HEK293 (cell line): ENCODE data around the gene DFFA.

Experiments
- CTCF ChIA-PET: fragments of 350-600 bp; formaldehyde crosslinking; extraction: SDS; loops from one replicate; lab custom pipeline; 2021; ENCODE audit warnings: antibody characterized with exemption; lab: Yijun Ruan, JAX
- POLR2A ChIA-PET: fragments of 300-600 bp; formaldehyde crosslinking; extraction: SDS; loops from one replicate; lab custom pipeline; 2020; ENCODE audit warnings: antibody characterized with exemption, inconsistent platforms; lab: Yijun Ruan, JAX
- H3K27ac ChIP-seq: fragments of 200-500 bp; sonication (Bioruptor generic); 2 replicates; pipeline ENCODE4 v1.5.1; 2014; ENCODE audit warnings: low read depth, low read length, control low read depth, inconsistent platforms; ENCODE audit errors: extremely low read depth
- H3K36me3 ChIP-seq, 2 experiments: fragments of 200-500 bp in 1 of 2; sonication (Bioruptor generic) in 1 of 2; 1 replicate in 1 of 2; 2 replicates in 1 of 2; pipeline ENCODE4 v1.5.1; 2014 to 2017; ENCODE audit warnings: inconsistent platforms in 2 of 2, low read length in 2 of 2; ENCODE audit not compliant: control insufficient read depth in 2 of 2, insufficient read depth in 1 of 2
- H3K4me1 ChIP-seq: fragments of 200-500 bp; sonication (Bioruptor generic); 2 replicates; pipeline ENCODE4 v1.5.1; 2014; ENCODE audit warnings: mild to moderate bottlenecking, low read length, inconsistent platforms; ENCODE audit not compliant: control insufficient read depth, insufficient read depth
- H3K4me3 ChIP-seq: 2 replicates; pipeline ENCODE4 v1.5.1; 2011; ENCODE audit warnings: low read depth, mild to moderate bottlenecking, control low read depth, low read length, moderate library complexity
- H3K9me3 ChIP-seq: fragments of 200-500 bp; sonication (Bioruptor generic); 2 replicates; pipeline ENCODE4 v1.5.1; 2014; ENCODE audit warnings: low read depth, low read length, inconsistent platforms; ENCODE audit not compliant: control insufficient read depth, insufficient read depth
- EGR2 ChIP-seq: fragments of 450-650 bp; formaldehyde crosslinking; IDR thresholded peaks from 2 replicates; pipeline ENCODE4 v1.5.1; 2016; ENCODE audit warnings: low read depth, missing biosample characterization, missing genetic modification characterization
- IKZF3 ChIP-seq: fragments of 450-650 bp; IDR thresholded peaks from 2 replicates; pipeline ENCODE4 v1.5.0; 2018; ENCODE audit warnings: missing biosample characterization, mild to moderate bottlenecking, missing genetic modification characterization, moderate library complexity
- KLF10 ChIP-seq: fragments of 450-650 bp; IDR thresholded peaks from 2 replicates; pipeline ENCODE4 v1.5.1; 2018; ENCODE audit warnings: missing biosample characterization, mild to moderate bottlenecking, missing genetic modification characterization
- ZFHX2 ChIP-seq: fragments of 450-650 bp; formaldehyde crosslinking; conservative IDR thresholded peaks from 2 replicates; pipeline ENCODE4 v1.5.1; 2016; ENCODE audit warnings: missing biosample characterization, missing genetic modification characterization
- ZFP41 ChIP-seq: fragments of 450-650 bp; formaldehyde crosslinking; IDR thresholded peaks from 2 replicates; pipeline ENCODE4 v1.5.1; 2016; ENCODE audit warnings: missing biosample characterization, missing genetic modification characterization, borderline replicate concordance
- ZNF132 ChIP-seq: fragments of 450-650 bp; formaldehyde crosslinking; IDR thresholded peaks from 2 replicates; pipeline ENCODE4 v1.5.1; 2017; ENCODE audit warnings: missing biosample characterization, missing genetic modification characterization, borderline replicate concordance
- ZNF146 ChIP-seq: fragments of 450-650 bp; formaldehyde crosslinking; IDR thresholded peaks from 2 replicates; pipeline ENCODE4 v1.5.1; 2016; ENCODE audit warnings: missing biosample characterization, missing genetic modification characterization
- ZNF274 ChIP-seq, 2 experiments: fragments of 200-500 bp in 1 of 2; fragments of 450-650 bp in 1 of 2; sonication (Bioruptor generic) in 1 of 2; formaldehyde crosslinking in 1 of 2; IDR thresholded peaks; 2 replicates each; pipeline versions ENCODE4 v1.5.1 to v1.6.1; 2014 to 2016; ENCODE audit warnings: borderline replicate concordance in 1 of 2, inconsistent platforms in 1 of 2, low read length in 1 of 2, missing biosample characterization in 1 of 2, missing genetic modification characterization in 1 of 2
- ZNF391 ChIP-seq: fragments of 450-650 bp; formaldehyde crosslinking; IDR thresholded peaks from 2 replicates; pipeline ENCODE4 v1.5.1; 2016; ENCODE audit warnings: low read depth, missing biosample characterization, missing genetic modification characterization, borderline replicate concordance
- ZNF423 ChIP-seq: fragments of 450-650 bp; formaldehyde crosslinking; IDR thresholded peaks from 2 replicates; pipeline ENCODE4 v1.5.1; 2016; ENCODE audit warnings: missing biosample characterization, missing genetic modification characterization
- ZNF426 ChIP-seq: fragments of 450-650 bp; formaldehyde crosslinking; IDR thresholded peaks from 2 replicates; pipeline ENCODE4 v1.5.1; 2017; ENCODE audit warnings: missing biosample characterization, missing genetic modification characterization, mild to moderate bottlenecking, inconsistent platforms, moderate library complexity
- ZNF521 ChIP-seq: fragments of 450-650 bp; formaldehyde crosslinking; IDR thresholded peaks from 2 replicates; pipeline ENCODE4 v1.5.1; 2017; ENCODE audit warnings: missing biosample characterization, mild to moderate bottlenecking, missing genetic modification characterization
- ZNF548 ChIP-seq: fragments of 450-650 bp; formaldehyde crosslinking; IDR thresholded peaks from 2 replicates; pipeline ENCODE4 v1.5.1; 2016; ENCODE audit warnings: missing biosample characterization, missing genetic modification characterization
- ZNF561 ChIP-seq: fragments of 450-650 bp; IDR thresholded peaks from 2 replicates; pipeline ENCODE4 v1.5.1; 2018; ENCODE audit warnings: missing biosample characterization, missing genetic modification characterization, borderline replicate concordance
- ZNF585B ChIP-seq: fragments of 450-650 bp; formaldehyde crosslinking; IDR thresholded peaks from 2 replicates; pipeline ENCODE4 v1.5.1; 2016; ENCODE audit warnings: missing biosample characterization, missing genetic modification characterization
- ZNF621 ChIP-seq: fragments of 450-650 bp; formaldehyde crosslinking; IDR thresholded peaks from 2 replicates; pipeline ENCODE4 v1.5.1; 2017; ENCODE audit warnings: missing biosample characterization, missing genetic modification characterization
- ZNF747 ChIP-seq: fragments of 450-650 bp; formaldehyde crosslinking; IDR thresholded peaks from 2 replicates; pipeline ENCODE4 v1.5.1; 2016; ENCODE audit warnings: missing biosample characterization, missing genetic modification characterization
- TF ChIP-seq, protein P1 (sequence below): fragments of 450-650 bp; formaldehyde crosslinking; IDR thresholded peaks from 2 replicates; pipeline ENCODE4 v1.5.1; 2016; ENCODE audit warnings: missing biosample characterization, missing genetic modification characterization

DFFA gene

DNA sequence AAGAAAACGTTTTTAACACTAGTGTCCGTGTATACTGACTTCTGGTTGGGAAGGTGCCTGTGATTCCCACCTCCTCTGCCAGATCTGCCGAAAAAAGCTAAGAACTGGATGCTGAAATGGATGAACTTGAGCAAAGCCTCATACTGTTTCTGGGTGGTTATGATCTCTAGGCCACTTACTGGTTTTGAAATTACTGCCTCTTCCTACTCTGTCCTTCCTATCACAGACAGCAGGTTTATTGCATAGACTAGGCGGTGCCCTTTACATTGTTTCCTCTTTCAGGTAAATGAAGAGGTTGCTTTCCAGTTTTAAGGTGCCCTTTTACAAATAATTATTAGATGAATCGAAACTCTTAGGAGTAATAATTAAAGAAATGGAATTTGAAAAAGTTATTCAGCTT, 29.9 kb upstream of the DFFA start (continued):
- TF ChIP-seq IKZF3 (no peak), ZNF423 (tag by site-specific recombination) (no peak), KLF10 (tag by site-specific recombination) (no peak)

DNA sequence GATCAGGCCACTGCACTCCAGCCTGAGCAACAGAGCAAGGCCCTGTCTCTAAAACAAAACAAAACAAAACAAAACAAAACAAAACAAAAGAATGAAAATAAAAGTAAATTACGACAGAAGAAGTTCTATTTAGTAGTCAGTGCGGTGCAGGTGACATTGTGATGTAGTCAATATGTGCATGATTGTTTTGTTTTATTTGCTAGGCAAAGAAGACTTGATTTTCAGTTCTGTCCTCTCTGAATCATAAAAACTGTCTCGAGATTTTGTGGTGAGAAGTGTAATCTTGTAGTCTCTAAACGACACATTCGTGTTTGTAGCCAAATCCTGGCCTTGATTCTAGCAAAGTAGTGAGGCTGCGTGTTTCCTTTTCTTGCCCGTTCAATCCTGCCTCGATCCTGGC, 25.9 kb upstream of the DFFA start:
- TF ChIP-seq, protein P1, sequence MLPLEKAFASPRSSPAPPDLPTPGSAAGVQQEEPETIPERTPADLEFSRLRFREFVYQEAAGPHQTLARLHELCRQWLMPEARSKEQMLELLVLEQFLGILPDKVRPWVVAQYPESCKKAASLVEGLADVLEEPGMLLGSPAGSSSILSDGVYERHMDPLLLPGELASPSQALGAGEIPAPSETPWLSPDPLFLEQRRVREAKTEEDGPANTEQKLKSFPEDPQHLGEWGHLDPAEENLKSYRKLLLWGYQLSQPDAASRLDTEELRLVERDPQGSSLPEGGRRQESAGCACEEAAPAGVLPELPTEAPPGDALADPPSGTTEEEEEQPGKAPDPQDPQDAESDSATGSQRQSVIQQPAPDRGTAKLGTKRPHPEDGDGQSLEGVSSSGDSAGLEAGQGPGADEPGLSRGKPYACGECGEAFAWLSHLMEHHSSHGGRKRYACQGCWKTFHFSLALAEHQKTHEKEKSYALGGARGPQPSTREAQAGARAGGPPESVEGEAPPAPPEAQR, result no peak
- TF ChIP-seq ZNF561 (tag by site-specific recombination) (no peak), ZNF274 (IDR thresholded peaks at IDR 0.05; ENCODE audit: low read length) (no peak), ZNF274 (tag by site-specific recombination; IDR thresholded peaks at IDR 0.05; ENCODE audit: borderline replicate concordance) (no peak), ZNF391 (no peak), ZNF548 (no peak), ZNF585B (tag by site-specific recombination) (no peak), ZNF132 (no peak)
- H3K36me3 ChIP-seq, result peaks cover 0 to 25% of the 10 kb centered on the region in 2 experiments; a peak in 1 of 3 replicates
- H3K4me1 ChIP-seq, result no peaks in the 10 kb centered on the region
- no peak overlapping the region for H3K4me3 ChIP-seq
- ChIA-PET POLR2A (no interaction called here), CTCF (interaction anchor here (0.6 to 9.8 kb wide), 5 partner anchors 10 to 443 kb away, joined by 3 to 148 read pairs (median 6); partner anchors contain the start of gene CENPS)
- H3K27ac ChIP-seq, result no peak overlapping the region
- H3K9me3 ChIP-seq, result no peaks in the 10 kb centered on the region

DNA sequence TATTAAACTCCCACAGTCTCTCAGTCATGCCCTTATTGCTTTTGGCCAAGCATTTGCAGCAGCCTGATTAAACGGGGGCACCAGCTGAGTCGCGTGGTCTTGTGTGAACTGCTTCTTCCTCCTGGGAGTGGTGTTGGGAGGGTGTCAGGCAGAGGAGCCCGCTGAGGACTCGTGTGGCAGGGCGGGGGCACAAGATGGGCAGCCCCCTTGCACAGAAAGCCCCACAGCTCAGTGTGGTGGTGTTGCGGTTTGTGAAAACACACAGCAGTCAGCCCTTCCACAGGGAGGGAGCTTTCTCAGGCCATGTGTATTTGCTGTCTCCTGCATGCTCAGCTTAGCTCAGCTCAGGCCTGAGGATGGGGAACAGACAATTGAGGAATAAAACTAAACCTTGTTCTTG, 24.8 kb upstream of the DFFA start:
- Histone ChIP-seq H3K4me1 (no peaks in the 10 kb centered on the region), H3K9me3 (no peaks in the 10 kb centered on the region), H3K27ac (no peak overlapping the region), H3K36me3 (peaks cover 0 to 25% of the 10 kb centered on the region in 2 experiments; a peak in 1 of 3 replicates), H3K4me3 (no peak overlapping the region)
- ChIA-PET CTCF (interaction anchor here (0.7 to 9.8 kb wide), 4 partner anchors 11 to 287 kb away, joined by 3 to 148 read pairs (median 50); partner anchors contain the start of gene CENPS), POLR2A (interaction anchor here (0.8 kb wide), 1 partner anchor 82 kb away, joined by 3 read pairs; no protein-coding TSS in a partner anchor)
- TF ChIP-seq ZNF621, result no peak
- no peak for TF ChIP-seq ZNF426 (tag by site-specific recombination)
- TF ChIP-seq EGR2 (tag by site-specific recombination), result no peak

DNA sequence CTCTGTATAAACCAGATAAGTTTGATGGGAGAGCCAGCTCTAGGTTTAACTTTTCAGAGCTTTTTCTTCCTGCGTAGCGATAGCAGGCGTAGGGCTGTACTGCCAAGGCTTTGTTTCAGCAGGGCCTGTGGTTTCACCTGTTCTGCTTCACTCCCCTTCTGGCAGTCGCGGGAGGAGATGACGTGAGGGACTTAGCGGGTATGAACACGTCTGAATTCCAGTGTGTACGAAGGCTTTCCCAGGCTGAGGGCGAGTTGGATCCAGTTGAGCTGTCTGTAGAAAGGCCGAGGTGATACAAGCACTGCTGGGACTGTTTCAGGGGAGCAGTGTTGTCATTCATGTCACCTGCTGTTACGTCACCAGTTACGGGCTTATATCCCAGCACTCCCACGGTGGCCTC, 23.6 kb upstream of the DFFA start:
- Histone ChIP-seq H3K9me3 (no peaks in the 10 kb centered on the region), H3K4me1 (no peaks in the 10 kb centered on the region), H3K36me3 (peaks cover 0 to 25% of the 10 kb centered on the region in 2 experiments; a peak in 1 of 3 replicates), H3K27ac (no peak overlapping the region), H3K4me3 (no peak overlapping the region)
- ChIA-PET CTCF (interaction anchor here (0.8 to 9.8 kb wide), 5 partner anchors 12 to 369 kb away, joined by 3 to 148 read pairs (median 17); partner anchors contain the start of gene CENPS), POLR2A (interaction anchor here (0.6 kb wide), 1 partner anchor 1443 kb away, joined by 3 read pairs; no protein-coding TSS in a partner anchor)
- TF ChIP-seq ZNF747 (tag by site-specific recombination) (no peak), ZFP41 (tag by site-specific recombination) (no peak), ZNF521 (tag by site-specific recombination) (no peak), ZNF146 (tag by site-specific recombination) (no peak), ZFHX2 (no peak)
